HL-60 (cell line): Measurements from ENCODE around the gene PCDHGA1.

Experiments used
- DNase-seq, 2 experiments: peaks; one replicate each; pipeline ENCODE4 v3.0.0-alpha.2; 2010 to 2020; ENCODE audit warnings: low read depth in 1 of 2, low spot score in 1 of 2
- H3K27ac ChIP-seq: fragments of 250-450 bp; sonication (Bioruptor Pico); replicated peaks from 2 replicates; pipeline ENCODE4 v1.5.1; 2020; ENCODE audit warnings: mild to moderate bottlenecking, moderate library complexity
- H3K27me3 ChIP-seq: fragments of 250-450 bp; sonication (Bioruptor Pico); 2 replicates; pipeline ENCODE4 v1.5.1; 2021; ENCODE audit warnings: mild to moderate bottlenecking, moderate library complexity; ENCODE audit not compliant: insufficient read depth, poor library complexity, severe bottlenecking
- H3K4me3 ChIP-seq: replicated peaks from 2 replicates; pipeline ENCODE4 v1.5.1; 2011; ENCODE audit warnings: mild to moderate bottlenecking, control low read depth, low read length; ENCODE audit not compliant: insufficient read depth
- CTCF ChIP-seq: IDR thresholded peaks from one replicate; pipeline ENCODE4 v1.5.1; 2011; ENCODE audit warnings: low read length, control low read depth, inconsistent platforms; ENCODE audit not compliant: insufficient read depth
- GABPA ChIP-seq: IDR thresholded peaks from 2 replicates; pipeline ENCODE4 v1.6.1; 2012; ENCODE audit warnings: low read depth
- POLR2AphosphoS5 ChIP-seq: IDR thresholded peaks from 2 replicates; pipeline ENCODE4 v1.6.1; 2012; ENCODE audit warnings: low read depth
- SPI1 ChIP-seq: IDR thresholded peaks from 2 replicates; pipeline ENCODE4 v1.6.1; 2012; ENCODE audit warnings: low read depth, mild to moderate bottlenecking, borderline replicate concordance
- TF ChIP-seq, protein P1 (sequence below): IDR thresholded peaks from 2 replicates; pipeline ENCODE4 v1.6.1; 2012; ENCODE audit warnings: low read depth; ENCODE audit not compliant: insufficient replicate concordance

Gene PCDHGA1

GRCh38 chr5:141495453-141495811, 165.1 kb downstream of the PCDHGA1 start:
- no peak overlapping the region for H3K27ac ChIP-seq

DNA sequence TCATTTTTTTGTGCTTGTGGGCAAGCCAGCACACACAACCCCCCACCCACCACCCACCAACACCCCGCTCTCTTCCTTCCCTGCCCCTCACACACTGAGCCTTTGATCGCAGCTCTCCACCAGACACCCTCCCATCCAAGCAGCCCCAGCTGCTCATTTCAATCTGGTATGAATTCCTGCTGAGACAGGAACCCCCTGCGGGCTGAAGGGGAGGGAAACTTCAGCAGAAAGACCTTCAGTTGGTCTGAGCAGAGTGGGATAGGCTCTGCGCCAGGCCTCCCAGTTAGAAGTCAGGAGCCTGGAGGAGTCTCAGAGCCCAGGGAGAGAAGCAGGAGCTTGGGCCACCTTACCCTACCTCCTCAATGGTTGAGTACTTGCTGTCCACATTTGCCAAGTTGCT, 165.7 kb downstream of the PCDHGA1 start:
- Histone ChIP-seq H3K27ac (no peak overlapping the region), H3K27me3 (peaks cover 32% of the 10 kb centered on the region), H3K4me3 (no peak overlapping the region)
- no peak for DNase-seq
- no peak for TF ChIP-seq GABPA
- TF ChIP-seq, protein P1, sequence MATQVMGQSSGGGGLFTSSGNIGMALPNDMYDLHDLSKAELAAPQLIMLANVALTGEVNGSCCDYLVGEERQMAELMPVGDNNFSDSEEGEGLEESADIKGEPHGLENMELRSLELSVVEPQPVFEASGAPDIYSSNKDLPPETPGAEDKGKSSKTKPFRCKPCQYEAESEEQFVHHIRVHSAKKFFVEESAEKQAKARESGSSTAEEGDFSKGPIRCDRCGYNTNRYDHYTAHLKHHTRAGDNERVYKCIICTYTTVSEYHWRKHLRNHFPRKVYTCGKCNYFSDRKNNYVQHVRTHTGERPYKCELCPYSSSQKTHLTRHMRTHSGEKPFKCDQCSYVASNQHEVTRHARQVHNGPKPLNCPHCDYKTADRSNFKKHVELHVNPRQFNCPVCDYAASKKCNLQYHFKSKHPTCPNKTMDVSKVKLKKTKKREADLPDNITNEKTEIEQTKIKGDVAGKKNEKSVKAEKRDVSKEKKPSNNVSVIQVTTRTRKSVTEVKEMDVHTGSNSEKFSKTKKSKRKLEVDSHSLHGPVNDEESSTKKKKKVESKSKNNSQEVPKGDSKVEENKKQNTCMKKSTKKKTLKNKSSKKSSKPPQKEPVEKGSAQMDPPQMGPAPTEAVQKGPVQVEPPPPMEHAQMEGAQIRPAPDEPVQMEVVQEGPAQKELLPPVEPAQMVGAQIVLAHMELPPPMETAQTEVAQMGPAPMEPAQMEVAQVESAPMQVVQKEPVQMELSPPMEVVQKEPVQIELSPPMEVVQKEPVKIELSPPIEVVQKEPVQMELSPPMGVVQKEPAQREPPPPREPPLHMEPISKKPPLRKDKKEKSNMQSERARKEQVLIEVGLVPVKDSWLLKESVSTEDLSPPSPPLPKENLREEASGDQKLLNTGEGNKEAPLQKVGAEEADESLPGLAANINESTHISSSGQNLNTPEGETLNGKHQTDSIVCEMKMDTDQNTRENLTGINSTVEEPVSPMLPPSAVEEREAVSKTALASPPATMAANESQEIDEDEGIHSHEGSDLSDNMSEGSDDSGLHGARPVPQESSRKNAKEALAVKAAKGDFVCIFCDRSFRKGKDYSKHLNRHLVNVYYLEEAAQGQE, result no peak
- TF ChIP-seq POLR2AphosphoS5, result no peak

More at GRCh38 chr5:141495453-141495811, 165.1 kb downstream of the PCDHGA1 start:
- Histone ChIP-seq H3K4me3 (no peak overlapping the region), H3K27me3 (peaks cover 32% of the 10 kb centered on the region)
- no peak for TF ChIP-seq POLR2AphosphoS5
- DNase-seq, result no peak

GRCh38 chr5:141501761-141502160, 171.4 kb downstream of the PCDHGA1 start:
- no peak overlapping the region for H3K27ac ChIP-seq
- no peaks in the 10 kb centered on the region for H3K27me3 ChIP-seq
- H3K4me3 ChIP-seq, result no peak overlapping the region
- DNase-seq, result no peak
- TF ChIP-seq, protein P1, result no peak
- no peak for TF ChIP-seq GABPA
- no peak for TF ChIP-seq SPI1

GRCh38 chr5:141503681-141504080, 173.4 kb downstream of the PCDHGA1 start:
- no peak for DNase-seq
- H3K27me3 ChIP-seq, result no peaks in the 10 kb centered on the region
- TF ChIP-seq SPI1, result no peak
- TF ChIP-seq CTCF, result no peak
- TF ChIP-seq, protein P1, result no peak
- no peak for TF ChIP-seq POLR2AphosphoS5
- TF ChIP-seq GABPA, result no peak
- H3K27ac ChIP-seq, result no peak overlapping the region
- H3K4me3 ChIP-seq, result no peak overlapping the region

DNA sequence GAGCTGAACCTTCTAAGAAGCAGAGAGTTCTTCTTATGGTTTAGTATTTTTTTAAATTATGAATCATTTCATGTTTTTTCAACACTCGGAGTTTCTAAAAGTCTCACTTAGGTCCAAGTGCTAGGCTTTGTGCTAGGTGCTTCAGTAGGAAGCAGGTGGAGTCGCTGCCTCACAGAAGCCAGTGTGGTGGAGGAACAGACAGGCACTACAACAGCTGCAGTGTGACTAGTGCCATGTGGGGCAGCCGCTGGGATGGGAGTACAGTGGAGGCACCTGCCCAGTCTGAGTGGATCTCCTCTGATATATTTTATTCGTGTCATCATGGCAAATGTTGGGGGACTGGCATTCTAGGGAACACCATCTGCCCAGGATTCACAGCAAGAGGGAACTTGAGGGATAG, 173.9 kb downstream of the PCDHGA1 start:
- Histone ChIP-seq H3K27ac (no peak overlapping the region), H3K27me3 (no peaks in the 10 kb centered on the region), H3K4me3 (no peak overlapping the region)
- TF ChIP-seq CTCF (no peak), POLR2AphosphoS5 (no peak), SPI1 (no peak), GABPA (no peak)
- TF ChIP-seq, protein P1, result no peak
- DNase-seq, result no peak
